ENCODE measurements around the gene HOXB9. TPM values are rescaled to one million over a fixed set of nuclear protein-coding genes. Genes with fewer than 3 reads are reported as not detected.

HOXB9 gene
- total and polyA plus RNA-seq, 8 donors: 0.25 TPM; not detected in 7

GRCh38 chr17:48608494-48608834 lies 17.7 kb downstream of the HOXB9 start:
- DNase-seq (no peak), ATAC-seq (no peak), FAIRE-seq (no peak)
- no peaks in the 10 kb centered on the region for H3K9me3 ChIP-seq
- no peak overlapping the region for H3K4me3 ChIP-seq
- TF ChIP-seq CTCF (IDR thresholded peaks at IDR 0.05): no peak
- H3K27ac ChIP-seq: no peak overlapping the region
- intact Hi-C loops (cut with DNase I): no loop called here
- peaks cover 0 to 82% (median 18%) of the 10 kb centered on the region in 4 donors for H3K27me3 ChIP-seq
- peaks cover 0 to 5% (median 0%) of the 10 kb centered on the region in 3 donors for H3K4me1 ChIP-seq
- 92 to 96% methylated on average over 1 of the region's 1 CpG for WGBS, 2 donors
- no peaks in the 10 kb centered on the region for H3K36me3 ChIP-seq

- Histone ChIP-seq H3K27me3 (peaks cover 0 to 90% (median 20%) of the 10 kb centered on the region in 4 donors), H3K4me3 (no peak overlapping the region), H3K27ac (no peak overlapping the region), H3K9me3 (no peaks in the 10 kb centered on the region), H3K36me3 (no peaks in the 10 kb centered on the region), H3K4me1 (peaks cover 0 to 5% (median 0%) of the 10 kb centered on the region in 3 donors)
- DNase-seq (no peak), FAIRE-seq (no peak), ATAC-seq (no peak)
- intact Hi-C loops (cut with DNase I): no loop called here
- no peak for TF ChIP-seq CTCF (IDR thresholded peaks at IDR 0.05)
- WGBS, 2 donors: 35 to 36% methylated on average over 9 of the region's 9 CpGs
These were observed 19.1 kb downstream of the HOXB9 start for GRCh38 chr17:48606892-48607614.

DNA sequence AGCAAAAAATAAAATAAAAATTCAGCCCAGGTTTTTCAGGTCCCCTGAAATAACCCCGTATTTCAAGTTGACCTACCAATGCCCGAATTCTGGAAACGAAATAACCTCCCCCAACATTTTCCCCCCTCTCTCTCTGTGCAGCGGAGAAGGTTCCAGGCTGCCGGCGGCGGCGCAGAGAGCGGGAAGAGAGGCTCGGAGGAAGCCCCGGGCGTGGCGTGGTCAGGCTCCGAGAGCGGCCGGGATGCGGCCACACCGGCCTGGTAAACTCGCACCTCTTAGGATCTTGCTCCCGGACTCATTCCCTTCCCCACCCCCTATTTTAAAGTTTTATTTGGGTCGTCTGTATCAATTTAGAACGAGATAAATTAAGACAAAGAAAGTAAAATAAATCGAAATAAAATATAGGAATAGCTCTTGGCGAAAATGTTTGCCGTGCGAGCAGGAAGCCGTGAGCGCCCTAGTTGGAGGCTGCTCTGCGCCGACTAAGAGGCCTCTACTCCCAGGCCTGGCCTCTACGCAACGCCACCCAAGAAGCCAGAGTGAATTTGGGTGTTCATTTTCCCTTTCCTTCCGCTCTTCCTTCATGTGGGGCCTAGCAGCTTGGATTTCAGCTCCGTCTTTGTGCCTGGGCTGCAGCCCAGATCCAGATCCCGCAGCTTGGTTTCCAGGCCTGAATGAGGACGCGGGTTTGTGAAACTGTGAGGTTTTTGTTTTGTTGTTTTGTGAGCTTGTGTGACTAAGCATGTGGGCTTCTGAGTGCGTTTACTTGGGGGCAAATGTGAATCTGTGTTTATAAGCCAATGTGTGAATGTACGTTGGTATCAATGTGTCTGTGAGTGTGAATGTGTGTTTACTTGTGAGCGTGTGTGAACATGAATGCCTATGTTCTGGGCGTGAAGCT lies 19.9 kb downstream of the HOXB9 start:
- ATAC-seq: no peak
- Histone ChIP-seq H3K27me3 (peaks cover 0 to 91% (median 19%) of the 10 kb centered on the region in 4 donors), H3K4me1 (peaks cover 0 to 11% (median 0%) of the 10 kb centered on the region in 3 donors), H3K9me3 (no peaks in the 10 kb centered on the region), H3K36me3 (no peaks in the 10 kb centered on the region), H3K27ac (no peak overlapping the region), H3K4me3 (no peak overlapping the region)
- no peak for FAIRE-seq
- no peak for DNase-seq
- no peak for TF ChIP-seq CTCF (IDR thresholded peaks at IDR 0.05)
- WGBS, 2 donors: 26 to 30% methylated on average over 41 of the region's 41 CpGs
- intact Hi-C loops (cut with DNase I): no loop called here

DNA sequence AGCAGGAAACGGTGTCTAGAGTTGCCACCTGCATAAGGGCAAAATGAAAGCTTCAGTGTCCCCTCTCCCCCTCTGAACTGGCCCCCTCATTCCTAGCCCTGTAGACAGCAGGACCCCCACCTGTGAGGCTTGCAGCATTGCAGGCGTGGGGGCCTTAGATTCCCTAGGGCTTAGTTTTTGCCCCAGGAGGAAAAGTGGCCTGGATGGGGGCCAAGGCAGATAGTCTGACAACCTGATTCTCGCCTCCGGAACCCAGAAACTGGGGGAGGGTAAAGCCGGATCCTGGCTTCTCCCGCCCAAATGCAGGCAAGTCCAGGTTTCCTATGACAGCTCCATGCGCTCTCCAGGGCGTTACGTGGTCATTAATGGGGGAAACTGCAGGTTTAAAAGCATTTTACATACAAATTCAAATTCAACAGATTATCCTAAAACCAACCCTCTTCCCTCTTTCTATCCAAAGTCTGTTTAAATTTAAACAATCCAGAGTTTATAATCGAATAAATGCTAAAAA lies 20.7 kb downstream of the HOXB9 start:
- Histone ChIP-seq H3K4me1 (peaks cover 0 to 10% (median 0%) of the 10 kb centered on the region in 3 donors), H3K27ac (no peak overlapping the region), H3K4me3 (no peak overlapping the region), H3K36me3 (no peaks in the 10 kb centered on the region), H3K27me3 (peaks cover 0 to 89% (median 19%) of the 10 kb centered on the region in 4 donors), H3K9me3 (no peaks in the 10 kb centered on the region)
- ATAC-seq (no peak), DNase-seq (no peak), FAIRE-seq (no peak)
- TF ChIP-seq CTCF (IDR thresholded peaks at IDR 0.05): no peak
- WGBS, 2 donors: 22 to 25% methylated on average over 10 of the region's 10 CpGs
- intact Hi-C loops (cut with DNase I): no loop called here

Measured in pancreas (tissue), 10 donors.